GM10847 (cell line): ENCODE results near the gene SLC36A1.

ENCODE experiments used
- POLR2A ChIP-seq: IDR thresholded peaks from 2 replicates; pipeline ENCODE4 v1.6.1; 2011; ENCODE audit not compliant: insufficient read length; ENCODE audit errors: extremely low read depth

SLC36A1 gene

DNA sequence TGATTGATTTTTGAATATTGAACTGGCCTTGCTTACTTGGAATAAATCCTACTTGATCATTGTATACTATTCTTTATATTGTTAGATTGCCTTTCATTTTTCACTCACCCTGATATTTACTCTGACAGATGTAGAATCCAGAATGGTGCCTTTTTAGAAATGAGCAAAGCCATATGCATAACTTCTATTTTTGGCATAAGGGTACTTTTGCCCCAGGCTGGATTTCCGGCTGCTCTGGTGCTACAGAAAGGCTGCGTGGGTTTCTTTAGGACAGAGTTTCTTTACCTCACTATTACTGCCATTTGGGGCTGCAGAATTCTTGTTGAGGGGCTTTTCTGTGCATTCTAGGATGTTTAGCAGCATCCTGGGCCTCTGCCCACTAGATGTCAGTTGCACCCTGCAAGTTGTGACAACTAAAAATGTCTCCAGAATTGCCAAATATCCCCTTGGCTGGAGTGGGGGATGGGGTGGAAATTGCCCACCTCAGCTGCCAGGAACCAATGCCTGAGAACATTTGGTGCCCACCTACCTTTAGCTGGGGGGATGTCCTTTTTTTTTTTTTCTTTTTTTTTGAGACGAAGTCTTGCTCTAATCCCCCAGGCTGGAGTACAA, 50.1 kb downstream of the SLC36A1 start:
- TF ChIP-seq POLR2A, result no peak

- TF ChIP-seq POLR2A, result no peak
These were observed 51.2 kb downstream of the SLC36A1 start for GRCh38 chr5:151498395-151499155.

- no peak for TF ChIP-seq POLR2A
These were observed 52.2 kb downstream of the SLC36A1 start for GRCh38 chr5:151499501-151500035.

GRCh38 chr5:151504006-151504405, 56.6 kb downstream of the SLC36A1 start:
- no peak for TF ChIP-seq POLR2A

- no peak for TF ChIP-seq POLR2A
These were observed 61.8 kb downstream of the SLC36A1 start for GRCh38 chr5:151509231-151509630.

- TF ChIP-seq POLR2A, result no peak
These were observed 62.4 kb downstream of the SLC36A1 start for GRCh38 chr5:151509836-151510235.

DNA sequence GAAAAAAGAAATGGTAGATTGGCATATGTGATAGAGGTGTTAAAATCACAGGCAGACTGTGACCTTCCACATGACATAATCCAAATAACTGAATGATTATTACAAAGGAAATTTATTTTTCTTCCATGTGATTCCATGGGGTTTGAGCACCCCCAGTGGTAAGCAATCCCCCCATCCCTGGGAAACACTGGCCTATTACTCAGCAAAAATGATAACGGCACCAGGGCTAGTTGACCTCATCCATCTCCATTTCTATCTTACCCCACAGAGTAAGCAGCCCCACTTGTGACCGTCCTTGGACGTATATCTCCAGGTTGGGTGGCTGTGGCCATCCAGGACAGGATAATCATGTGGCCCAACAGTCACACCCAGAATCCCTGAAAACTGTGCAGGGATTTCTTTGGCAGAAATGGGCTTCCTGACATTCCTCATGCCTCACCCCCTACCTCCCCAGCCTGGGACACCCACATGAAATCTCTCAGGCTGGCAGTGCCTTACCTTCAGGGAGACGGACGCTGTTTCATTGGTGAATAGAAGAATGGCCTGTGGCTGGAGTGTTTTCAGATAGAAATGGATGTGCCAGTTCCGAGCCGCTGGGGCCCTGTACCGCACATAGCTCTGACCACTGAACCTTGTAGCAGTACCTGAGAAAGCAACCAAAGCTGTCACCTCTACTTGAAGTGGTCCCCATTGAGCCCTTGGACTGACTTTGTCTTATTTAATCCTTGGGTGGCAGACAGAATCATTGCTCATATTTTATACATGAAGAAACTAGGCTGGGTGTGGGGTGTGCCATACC, 69.9 kb downstream of the SLC36A1 start:
- TF ChIP-seq POLR2A, result no peak

- no peak for TF ChIP-seq POLR2A
These were observed 72.9 kb downstream of the SLC36A1 start for GRCh38 chr5:151520294-151520693.

- TF ChIP-seq POLR2A, result no peak
These were observed 74.8 kb downstream of the SLC36A1 start for GRCh38 chr5:151522226-151522625.

DNA sequence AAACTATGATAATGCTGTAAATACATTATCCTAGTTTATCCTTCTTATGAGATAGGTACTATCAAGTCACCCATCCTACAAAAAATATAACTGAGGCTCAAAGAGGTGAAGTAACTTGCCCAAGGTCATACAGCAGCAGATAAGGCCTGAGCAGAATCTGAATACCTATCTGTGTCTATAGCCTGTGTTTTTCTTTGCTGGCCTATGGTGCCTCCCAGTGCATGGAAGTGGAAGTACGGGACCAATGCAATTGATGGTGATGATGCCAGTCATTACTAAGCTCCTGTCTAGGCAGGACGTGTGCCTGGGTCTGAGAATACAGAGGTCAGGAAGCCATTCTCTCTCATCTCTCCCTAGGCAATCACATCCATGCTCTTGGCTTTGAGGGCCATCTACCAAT, 75.9 kb downstream of the SLC36A1 start:
- TF ChIP-seq POLR2A, result no peak

GRCh38 chr5:151528153-151528552, 80.8 kb downstream of the SLC36A1 start:
- TF ChIP-seq POLR2A, result no peak

DNA sequence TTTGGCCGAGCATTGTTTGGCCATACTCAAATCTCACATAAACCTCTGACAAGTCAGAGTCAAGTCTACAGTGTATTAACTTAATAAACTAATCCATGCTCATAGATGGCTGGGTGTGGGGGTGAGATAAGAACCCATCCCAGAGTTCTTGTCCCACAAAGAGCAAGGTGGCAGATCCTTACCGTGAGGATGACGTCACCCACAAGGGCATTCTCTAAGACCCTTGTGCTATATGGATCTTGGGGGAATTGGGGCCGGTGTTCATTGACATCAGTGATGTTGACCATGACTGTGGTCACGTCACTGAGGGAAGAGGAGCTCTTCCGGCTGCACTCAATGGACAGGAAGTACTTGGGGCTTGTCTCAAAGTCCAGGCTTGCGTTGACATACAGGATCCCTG, 81.6 kb downstream of the SLC36A1 start:
- no peak for TF ChIP-seq POLR2A

GRCh38 chr5:151531581-151531980, 84.2 kb downstream of the SLC36A1 start:
- no peak for TF ChIP-seq POLR2A

DNA sequence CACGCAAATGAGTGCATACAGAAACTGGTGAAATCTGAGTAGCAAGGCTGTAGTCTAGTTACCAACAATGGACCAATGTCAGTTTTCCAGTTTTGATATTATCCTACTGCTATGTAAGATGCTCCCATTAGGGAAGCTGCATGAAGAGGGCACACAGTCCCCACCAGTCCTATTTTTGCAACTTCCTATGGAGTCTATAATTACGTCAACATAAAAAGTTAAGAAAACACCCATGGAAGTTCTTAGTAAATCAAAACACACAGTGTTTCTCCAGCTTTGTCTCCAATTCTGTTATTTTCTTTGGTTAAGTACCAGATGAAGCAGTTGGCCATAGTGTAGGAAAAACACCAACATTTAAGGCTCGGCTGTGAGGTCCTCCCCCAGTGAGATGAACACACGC, 85.0 kb downstream of the SLC36A1 start:
- TF ChIP-seq POLR2A, result no peak

DNA sequence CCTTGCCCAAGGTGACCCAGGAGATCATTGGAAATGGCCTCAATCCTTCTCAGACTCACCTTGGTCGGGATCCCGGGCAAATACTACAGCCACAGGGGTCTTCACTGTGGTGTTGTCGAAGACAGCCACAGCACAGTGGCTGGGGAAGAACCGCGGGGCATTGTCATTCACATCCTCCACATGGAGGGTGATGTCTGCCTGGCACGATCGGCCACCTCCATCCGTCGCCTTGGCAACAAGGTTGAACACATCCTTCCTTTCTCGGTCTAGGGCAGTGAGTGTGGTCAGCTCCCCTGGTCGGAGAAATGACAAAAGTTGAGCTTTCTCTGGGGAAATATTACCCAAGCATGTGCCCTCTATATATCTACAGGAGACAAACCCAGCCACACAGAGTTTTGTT, 86.9 kb downstream of the SLC36A1 start:
- no peak for TF ChIP-seq POLR2A

- no peak for TF ChIP-seq POLR2A
These were observed 89.6 kb downstream of the SLC36A1 start for GRCh38 chr5:151537044-151537443.

DNA sequence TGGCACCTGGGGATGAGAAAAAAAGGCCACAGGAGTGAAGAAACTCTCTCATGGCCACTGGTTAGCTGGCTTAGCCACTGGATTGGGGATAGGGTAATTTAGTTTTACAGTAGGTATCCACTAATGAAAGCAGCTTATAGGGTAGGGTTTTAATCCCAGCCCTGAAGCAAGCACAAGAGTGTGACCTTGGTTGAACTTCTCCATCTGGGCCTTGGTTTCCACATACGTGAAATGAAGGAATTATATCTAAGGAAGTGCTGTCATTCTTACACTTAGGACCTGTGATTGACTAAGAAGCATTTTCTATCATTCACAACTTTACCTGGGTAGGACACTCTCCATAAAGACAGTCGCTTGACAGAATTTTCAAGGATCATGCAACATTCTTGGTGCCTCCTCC, 94.2 kb downstream of the SLC36A1 start:
- TF ChIP-seq POLR2A, result no peak
